ENCODE measurements around the gene CDC42SE2. TPM values are rescaled to one million over a fixed set of nuclear protein-coding genes. Genes with fewer than 3 reads are reported as not detected.

The CDC42SE2 gene
- total and polyA plus RNA-seq, 2 of the 4 experiments (the other 2 are of a cell fraction) = 12.5 to 19.4 TPM

DNA sequence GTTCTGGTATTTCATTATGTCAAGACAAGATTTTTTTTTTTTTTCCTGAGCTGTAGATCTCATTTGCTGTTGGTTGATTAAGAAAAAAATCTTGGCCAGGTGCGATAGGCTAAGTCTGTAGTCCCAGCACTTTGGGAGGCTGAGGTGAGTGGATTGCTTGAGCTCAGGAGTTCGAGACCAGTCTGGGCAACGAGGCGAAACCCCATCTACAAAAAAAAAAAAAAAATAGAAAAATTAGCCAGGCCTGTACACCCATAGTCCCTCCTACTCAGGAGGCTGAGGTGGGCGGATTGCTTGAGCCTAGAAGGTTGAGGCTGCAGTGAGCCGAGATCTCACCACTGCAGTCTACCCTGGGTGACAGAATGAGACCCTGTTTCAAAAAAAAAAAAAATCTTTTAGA, 12.2 kb downstream of the CDC42SE2 start:
- POLR2A ChIA-PET (ENCODE audit: unreplicated experiment) = interaction anchor here (0.7 kb wide), 1 partner anchor 13 kb away, joined by 3 read pairs; no protein-coding TSS in a partner anchor

More for the DNA sequence above, 12.2 kb downstream of the CDC42SE2 start:
- no TSS peak for BruUV-seq (replicated peaks)
- no peak overlapping the region for H3K4ac ChIP-seq (ENCODE audit: low read depth, low read length)
- H4K8ac ChIP-seq (ENCODE audit: low read depth in 2 of 2, low read length in 2 of 2) = no peak overlapping the region
- H3K4me2 ChIP-seq (ENCODE audit: low read depth, low read length) = no peak overlapping the region
- no peak for ATAC-seq (ENCODE audit: low read depth)
- peaks cover 4% of the 10 kb centered on the region; the same call in 1 of the 2 replicates for H3K4me1 ChIP-seq (ENCODE audit: control insufficient read depth, insufficient read depth, low read length)
- no peak overlapping the region for H3K9ac ChIP-seq (ENCODE audit: low read depth, low read length)
- peaks cover 2% of the 10 kb centered on the region for H3K36me3 ChIP-seq (ENCODE audit: control insufficient read depth, insufficient read depth, low read length)
- DNase-seq = no peak
- H3K27ac ChIP-seq (ENCODE audit: insufficient read depth, low read length) = no peak overlapping the region
- H2BK5ac ChIP-seq (ENCODE audit: low read depth, low read length, poor library complexity, severe bottlenecking) = no peak overlapping the region
- no peak overlapping the region for H2BK20ac ChIP-seq (ENCODE audit: low read depth, low read length)
- CTCF ChIA-PET = interaction anchor here (0.6 to 0.7 kb wide), 2 partner anchors 51 to 317 kb away, joined by 3 to 4 read pairs; no protein-coding TSS in a partner anchor
- H4K91ac ChIP-seq (ENCODE audit: insufficient read depth, low read depth, low read length) = no peak overlapping the region
- H4K5ac ChIP-seq (ENCODE audit: low read depth, low read length) = no peak overlapping the region
- peaks cover 12 to 61% of the 10 kb centered on the region in 2 experiments for H3K79me1 ChIP-seq (ENCODE audit: low read depth in 1 of 2, low read length in 2 of 2)
- dilution Hi-C loops (cut with HindIII; ENCODE audit: low sequenced_read_pairs, unreplicated experiment) (no loop called here), intact Hi-C loops (cut with micrococcal nuclease) (no loop called here), in situ Hi-C loops (cut with MboI; ENCODE audit: low sequenced_read_pairs) (loop anchor here (10.0 kb wide), 1 partner anchor 111 kb away; the partner anchor contains the start of gene HINT1)
- no peak overlapping the region for H3K23ac ChIP-seq (ENCODE audit: low read depth, low read length)
- no peaks in the 10 kb centered on the region for H3K27me3 ChIP-seq (ENCODE audit: control insufficient read depth, insufficient read depth, low read length)
- TF ChIP-seq SMC3 (IDR thresholded peaks at IDR 0.05; ENCODE audit: low read depth, low read length) = no peak
- no peak for TF ChIP-seq POLR2A (IDR thresholded peaks at IDR 0.05; ENCODE audit: low read depth, low read length)
- no peak for TF ChIP-seq NFE2L2 (IDR thresholded peaks at IDR 0.05; ENCODE audit: low read depth, low read length)
- TF ChIP-seq FOS (IDR thresholded peaks at IDR 0.05; ENCODE audit: low read depth, low read length) = no peak
- TF ChIP-seq RFX5 (IDR thresholded peaks at IDR 0.05; ENCODE audit: low read depth, low read length) = no peak
- no peak for TF ChIP-seq BHLHE40 (IDR thresholded peaks at IDR 0.05; ENCODE audit: low read depth, low read length)
- TF ChIP-seq, protein P1, sequence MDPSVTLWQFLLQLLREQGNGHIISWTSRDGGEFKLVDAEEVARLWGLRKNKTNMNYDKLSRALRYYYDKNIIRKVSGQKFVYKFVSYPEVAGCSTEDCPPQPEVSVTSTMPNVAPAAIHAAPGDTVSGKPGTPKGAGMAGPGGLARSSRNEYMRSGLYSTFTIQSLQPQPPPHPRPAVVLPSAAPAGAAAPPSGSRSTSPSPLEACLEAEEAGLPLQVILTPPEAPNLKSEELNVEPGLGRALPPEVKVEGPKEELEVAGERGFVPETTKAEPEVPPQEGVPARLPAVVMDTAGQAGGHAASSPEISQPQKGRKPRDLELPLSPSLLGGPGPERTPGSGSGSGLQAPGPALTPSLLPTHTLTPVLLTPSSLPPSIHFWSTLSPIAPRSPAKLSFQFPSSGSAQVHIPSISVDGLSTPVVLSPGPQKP (IDR thresholded peaks at IDR 0.05; ENCODE audit: borderline replicate concordance, low read depth, low read length) = no peak
- no peak for TF ChIP-seq MXI1 (IDR thresholded peaks at IDR 0.05; ENCODE audit: borderline replicate concordance, low read depth, low read length)
- TF ChIP-seq MAZ (IDR thresholded peaks at IDR 0.05; ENCODE audit: borderline replicate concordance, low read depth, low read length) = no peak
- TF ChIP-seq, protein P2, sequence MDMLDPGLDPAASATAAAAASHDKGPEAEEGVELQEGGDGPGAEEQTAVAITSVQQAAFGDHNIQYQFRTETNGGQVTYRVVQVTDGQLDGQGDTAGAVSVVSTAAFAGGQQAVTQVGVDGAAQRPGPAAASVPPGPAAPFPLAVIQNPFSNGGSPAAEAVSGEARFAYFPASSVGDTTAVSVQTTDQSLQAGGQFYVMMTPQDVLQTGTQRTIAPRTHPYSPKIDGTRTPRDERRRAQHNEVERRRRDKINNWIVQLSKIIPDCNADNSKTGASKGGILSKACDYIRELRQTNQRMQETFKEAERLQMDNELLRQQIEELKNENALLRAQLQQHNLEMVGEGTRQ (IDR thresholded peaks at IDR 0.05; ENCODE audit: low read depth, low read length) = no peak
- H3K56ac ChIP-seq (ENCODE audit: extremely low read depth, insufficient read depth, low read length) = no peak overlapping the region
- 0 out of 2 replicates have a peak, but pooled peaks cover 6% of the 10 kb centered on the region for H3K9me1 ChIP-seq (ENCODE audit: insufficient read depth, low read length)
- WGBS, 2 experiments (ENCODE audit: extremely low coverage in 2 of 2, insufficient read length in 1 of 2) = no CpG with 5 or more reads among the region's 6 CpGs
- no peak overlapping the region for H2BK120ac ChIP-seq (ENCODE audit: low read depth, low read length)
- H2AK9ac ChIP-seq (replicated peaks; ENCODE audit: low read depth, low read length, poor library complexity) = no peak overlapping the region
- H3K9me3 ChIP-seq (ENCODE audit: control insufficient read depth, insufficient read depth, low read length) = no peaks in the 10 kb centered on the region
- H4K20me1 ChIP-seq (ENCODE audit: insufficient read depth, low read length) = peaks cover 13% of the 10 kb centered on the region
- no peak overlapping the region for H2AFZ ChIP-seq (replicated peaks; ENCODE audit: low read length, poor library complexity)
- H2BK15ac ChIP-seq (ENCODE audit: low read depth, low read length) = no peak overlapping the region
- no peak overlapping the region for H3K4me3 ChIP-seq (ENCODE audit: insufficient read depth, low read depth, low read length)
- H2AK5ac ChIP-seq (ENCODE audit: low read depth, low read length) = no peak overlapping the region
- no peak overlapping the region for H3K18ac ChIP-seq (ENCODE audit: low read depth, low read length)
- H3K14ac ChIP-seq (replicated peaks; ENCODE audit: low read depth, low read length) = no peak overlapping the region
